ENCODE data around the gene USP48. TPM values are rescaled to one million over a fixed set of nuclear protein-coding genes. Genes with fewer than 3 reads are reported as not detected.

The USP48 gene
- total and polyA plus RNA-seq, 2 of the 13 experiments (the other 11 are each of a cell fraction or from before 2014, with no cell fraction given), result 30.4 to 30.7 TPM

DNA sequence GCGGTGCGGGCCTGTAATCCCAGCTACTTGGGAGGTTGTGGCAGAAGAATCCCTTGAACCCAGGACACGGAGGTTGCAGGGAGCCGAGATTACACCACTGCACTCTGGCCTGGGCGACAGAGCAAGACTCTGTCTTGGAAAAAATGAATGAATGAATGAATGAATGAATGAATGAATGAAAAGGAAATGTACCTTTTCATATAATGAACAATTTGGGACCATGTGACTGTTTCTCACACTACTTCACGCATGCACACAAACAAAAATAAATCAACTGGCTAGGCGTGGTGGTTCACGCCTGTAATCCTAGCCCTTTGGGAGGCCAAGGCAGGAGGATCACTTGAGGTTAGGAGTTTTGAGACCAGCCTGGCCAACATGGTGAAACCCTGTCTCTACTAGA lies 24.3 kb downstream of the USP48 start:
- ChIA-PET CTCF (ENCODE audit: low intra/inter-chr PET ratio, low total read pairs) (no interaction called here), POLR2A (no interaction called here)
- Histone ChIP-seq H3K27ac (ENCODE audit: extremely low read length, insufficient read depth, low read length) (no peak overlapping the region), H3K4me1 (ENCODE audit: insufficient read depth, low read length) (peaks cover 12% of the 10 kb centered on the region), H3K9ac (ENCODE audit: insufficient read depth, low read depth, low read length) (no peak overlapping the region), H2AFZ (ENCODE audit: low read length) (no peak overlapping the region), H3K9me3 (ENCODE audit: low read length) (no peaks in the 10 kb centered on the region), H3K4me3 (replicated peaks in 1 of 3; ENCODE audit: insufficient read depth in 1 of 3, low read depth in 2 of 3, low read length in 3 of 3) (no peak overlapping the region), H4K20me1 (ENCODE audit: insufficient read depth, low read length) (peaks cover 16% of the 10 kb centered on the region; the same call in 1 of the 2 replicates), H3K27me3 (ENCODE audit: control insufficient read depth in 1 of 2, insufficient read depth in 2 of 2, low read length in 2 of 2) (no peaks in the 10 kb centered on the region), H3K4me2 (ENCODE audit: low read depth, low read length) (no peak overlapping the region), H3K36me3 (replicated peaks in 1 of 2; ENCODE audit: control insufficient read depth in 1 of 2, insufficient read depth in 2 of 2, low read length in 2 of 2) (peaks cover 14 to 26% of the 10 kb centered on the region in 2 experiments; a peak in 4 of 5 replicates), H3K79me2 (ENCODE audit: insufficient read depth, low read length) (peaks cover 36% of the 10 kb centered on the region)
- DNase-seq (ENCODE audit: low spot score), result no peak
- intact Hi-C loops (cut with micrococcal nuclease; ENCODE audit: unreplicated experiment), result no loop called here
- FAIRE-seq, result no peak
- ATAC-seq, result no peak
- TF ChIP-seq ZNF678 (CRISPR knock-in tag; IDR thresholded peaks at IDR 0.05), result no peak
- TF ChIP-seq CBX1 (IDR thresholded peaks at IDR 0.05; ENCODE audit: low read depth), result no peak
- TF ChIP-seq ISL2 (CRISPR knock-in tag; IDR thresholded peaks at IDR 0.05), result no peak
- TF ChIP-seq, protein P1, sequence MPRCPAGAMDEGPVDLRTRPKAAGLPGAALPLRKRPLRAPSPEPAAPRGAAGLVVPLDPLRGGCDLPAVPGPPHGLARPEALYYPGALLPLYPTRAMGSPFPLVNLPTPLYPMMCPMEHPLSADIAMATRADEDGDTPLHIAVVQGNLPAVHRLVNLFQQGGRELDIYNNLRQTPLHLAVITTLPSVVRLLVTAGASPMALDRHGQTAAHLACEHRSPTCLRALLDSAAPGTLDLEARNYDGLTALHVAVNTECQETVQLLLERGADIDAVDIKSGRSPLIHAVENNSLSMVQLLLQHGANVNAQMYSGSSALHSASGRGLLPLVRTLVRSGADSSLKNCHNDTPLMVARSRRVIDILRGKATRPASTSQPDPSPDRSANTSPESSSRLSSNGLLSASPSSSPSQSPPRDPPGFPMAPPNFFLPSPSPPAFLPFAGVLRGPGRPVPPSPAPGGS (CRISPR knock-in tag; IDR thresholded peaks at IDR 0.05), result no peak
- no peak for TF ChIP-seq ZNF747 (CRISPR knock-in tag; IDR thresholded peaks at IDR 0.05; ENCODE audit: borderline replicate concordance)
- TF ChIP-seq ZBTB1 (CRISPR knock-in tag; IDR thresholded peaks at IDR 0.05; ENCODE audit: borderline replicate concordance), result no peak
- no peak for TF ChIP-seq ZNF225 (CRISPR knock-in tag; IDR thresholded peaks at IDR 0.05)
- TF ChIP-seq MLLT10 (CRISPR knock-in tag; IDR thresholded peaks at IDR 0.05), result no peak
- TF ChIP-seq HDAC6 (IDR thresholded peaks at IDR 0.05; ENCODE audit: low read depth, low read length), result no peak
- no peak for TF ChIP-seq EHMT2 (IDR thresholded peaks at IDR 0.05; ENCODE audit: borderline replicate concordance, low read depth, low read length)
- TF ChIP-seq MEIS1 (CRISPR knock-in tag; IDR thresholded peaks at IDR 0.05; ENCODE audit: borderline replicate concordance), result no peak
- TF ChIP-seq SP4 (CRISPR knock-in tag; IDR thresholded peaks at IDR 0.05), result no peak
- TF ChIP-seq ZBTB40 (IDR thresholded peaks at IDR 0.05), result no peak
- TF ChIP-seq ZBTB40 (CRISPR knock-in tag; IDR thresholded peaks at IDR 0.05), result no peak
- BruUV-seq (replicated peaks), result no TSS peak
- 98% methylated on average over 8 of the region's 8 CpGs for WGBS (ENCODE audit: low lambda C conversion rate)
- in situ Hi-C loops (cut with HindIII; ENCODE audit: extremely low pct_ligation_motif_present, low pct_unique_long_range_greater_than_20kb), result no loop called here
